B cell (primary cell): ENCODE data around the gene RASA1. TPM values are rescaled to one million over a fixed set of nuclear protein-coding genes. Genes with fewer than 3 reads are reported as not detected.

Experiments used
- ATAC-seq: fragments of 200-7000 bp; cut with Tn5 transposase; one replicate; pipeline ENCODE4 v1.10.0; 2021; ENCODE audit warnings: low read depth, mild to moderate bottlenecking, moderate number of reproducible peaks, moderate library complexity
- CTCF ChIA-PET: fragments of 350-600 bp; sonication (Branson Sonifier 250); formaldehyde crosslinking; loops from one replicate; lab custom pipeline; 2021; ENCODE audit warnings: antibody characterized with exemption, inconsistent platforms; lab: Charles Lee
- POLR2A ChIA-PET: fragments of 350-600 bp; sonication (Branson Sonifier 250); formaldehyde crosslinking; loops from one replicate; lab custom pipeline; 2021; ENCODE audit warnings: antibody characterized with exemption; lab: Charles Lee
- DNase-seq: peaks from one replicate; pipeline ENCODE4 v3.0.0; 2013
- H2AFZ ChIP-seq: 2 replicates; pipeline ENCODE4 v1.6.1; 2012; ENCODE audit warnings: mild to moderate bottlenecking, low read depth, low read length; ENCODE audit not compliant: insufficient read depth, poor library complexity, severe bottlenecking
- H3K27ac ChIP-seq, 2 donors: 1 replicate in 1 of 2; 2 replicates in 1 of 2; pipeline ENCODE4 v1.5.1; 2012 to 2013; ENCODE audit warnings: low read length in 2 of 2, mild to moderate bottlenecking in 2 of 2, moderate library complexity in 1 of 2
- H3K27me3 ChIP-seq, 4 experiments: fragments of 200-600 bp in 1 of 4; sonication (generic) in 1 of 4; replicated peaks in 1 of 4; 1 replicate in 2 of 4; 2 replicates in 2 of 4; pipeline versions ENCODE4 v1.6.1 to v1.7.0; 2013 to 2016; ENCODE audit warnings: low read length in 3 of 4, mild to moderate bottlenecking in 2 of 4, mixed read lengths in 1 of 4, moderate library complexity in 1 of 4; ENCODE audit not compliant: insufficient read depth in 4 of 4, control insufficient read depth in 3 of 4; ENCODE audit errors: control extremely low read depth in 1 of 4
- H3K36me3 ChIP-seq, 2 experiments: replicated peaks in 1 of 2; 1 replicate in 1 of 2; 2 replicates in 1 of 2; pipeline versions ENCODE4 v1.6.1 to v1.7.1; 2013; ENCODE audit warnings: low read length in 1 of 2; ENCODE audit not compliant: insufficient read depth in 2 of 2, control insufficient read depth in 1 of 2; ENCODE audit errors: control extremely low read depth in 1 of 2, extremely low read depth in 1 of 2
- H3K4me1 ChIP-seq, 2 donors: fragments of 200-600 bp in 1 of 2; sonication (generic) in 1 of 2; 1 replicate in 1 of 2; 2 replicates in 1 of 2; pipeline versions ENCODE4 v1.5.1 to v1.6.1; 2013 to 2017; ENCODE audit warnings: low read length in 2 of 2; ENCODE audit not compliant: control insufficient read depth in 2 of 2, insufficient read depth in 2 of 2
- H3K4me2 ChIP-seq: replicated peaks from 2 replicates; pipeline ENCODE3; 2012; ENCODE audit warnings: mild to moderate bottlenecking, low read depth, low read length; ENCODE audit not compliant: poor library complexity, severe bottlenecking
- H3K4me3 ChIP-seq, 5 experiments: fragments of 200-600 bp in 1 of 5; sonication (generic) in 1 of 5; 1 replicate in 3 of 5; 2 replicates in 2 of 5; pipeline versions ENCODE4 v1.5.1 to v1.7.0; 2011 to 2016; ENCODE audit warnings: low read length in 4 of 5, mild to moderate bottlenecking in 4 of 5, low read depth in 2 of 5, control low read depth in 1 of 5, moderate library complexity in 1 of 5; ENCODE audit not compliant: insufficient read depth in 1 of 5; ENCODE audit errors: control extremely low read depth in 1 of 5, extremely low read depth in 1 of 5
- H3K79me2 ChIP-seq: fragments of 200-600 bp; sonication (generic); one replicate; pipeline ENCODE4 v1.6.0; 2016; ENCODE audit warnings: low read length; ENCODE audit not compliant: control insufficient read depth, insufficient read depth
- H3K9ac ChIP-seq: fragments of 200-600 bp; sonication (generic); 2 replicates; pipeline ENCODE4 v1.6.1; 2017; ENCODE audit warnings: mild to moderate bottlenecking, low read length, moderate library complexity
- H3K9me3 ChIP-seq, 3 donors: one replicate each; pipeline versions ENCODE4 v1.6.1 to v1.7.1; 2013; ENCODE audit warnings: low read length in 2 of 3; ENCODE audit not compliant: control insufficient read depth in 2 of 3, insufficient read depth in 1 of 3; ENCODE audit errors: control extremely low read depth in 1 of 3
- H4K20me1 ChIP-seq: 2 replicates; pipeline ENCODE4 v1.6.0; 2012; ENCODE audit warnings: mild to moderate bottlenecking, low read length; ENCODE audit not compliant: insufficient read depth, control insufficient read depth, poor library complexity, severe bottlenecking
- H3K27ac Mint-ChIP-seq: one replicate; pipeline ENCODE4 v1.8.0; 2021; ENCODE audit warnings: mixed read lengths
- H3K27me3 Mint-ChIP-seq: one replicate; pipeline ENCODE4 v1.8.0; 2021; ENCODE audit warnings: mixed read lengths
- H3K4me1 Mint-ChIP-seq: one replicate; pipeline ENCODE4 v1.8.0; 2021; ENCODE audit warnings: mixed read lengths
- H3K4me3 Mint-ChIP-seq: one replicate; pipeline ENCODE4 v1.8.0; 2021; ENCODE audit warnings: mixed read lengths
- H3K9me3 Mint-ChIP-seq: one replicate; pipeline ENCODE4 v1.8.0; 2022; ENCODE audit warnings: mixed read lengths; ENCODE audit not compliant: insufficient read depth
- EZH2 ChIP-seq: IDR thresholded peaks from 2 replicates; pipeline ENCODE4 v1.6.1; 2012; ENCODE audit warnings: borderline replicate concordance, low read depth, mild to moderate bottlenecking, moderate library complexity, low read length; ENCODE audit not compliant: insufficient read depth, poor library complexity, severe bottlenecking
- WGBS: methylation state at CpG from one replicate; pipeline ENCODE4 v1.1.5; 2013; ENCODE audit warnings: missing lambda C conversion rate; ENCODE audit not compliant: insufficient coverage; 5-methylcytosine and 5-hydroxymethylcytosine counted together
- intact Hi-C: fragments of 100-400 bp; cut with micrococcal nuclease; formaldehyde crosslinking; loops from one replicate; pipeline ENCODE4 v1.10.0; 2022
- polyA plus RNA-seq: library from polyadenylated mRNA; depleted of rRNA; stranded (reverse); fragments of >200 nt; gene quantifications from 2 replicates; pipeline ENCODE4 v1.2.3, GENCODE V29; 2012
- total RNA-seq, 2 donors: library from RNA; stranded (reverse); fragments of 120-200 nt in 1 of 2; gene quantifications; 1 replicate in 1 of 2; 2 replicates in 1 of 2; pipeline versions ENCODE4 v1.2.3 to v1.2.4, GENCODE V29; 2013 to 2022
- TF ChIP-seq, protein P1 (sequence below): fragments of 200-600 bp; IDR thresholded peaks from one replicate; pipeline ENCODE4 v1.8.0; 2022; ENCODE audit warnings: antibody characterized with exemption, mild to moderate bottlenecking

The RASA1 gene
- total and polyA plus RNA-seq, 2 donors (not counting 1 experiment from before 2014, with no cell fraction given): 18.9 to 32.2 TPM

DNA sequence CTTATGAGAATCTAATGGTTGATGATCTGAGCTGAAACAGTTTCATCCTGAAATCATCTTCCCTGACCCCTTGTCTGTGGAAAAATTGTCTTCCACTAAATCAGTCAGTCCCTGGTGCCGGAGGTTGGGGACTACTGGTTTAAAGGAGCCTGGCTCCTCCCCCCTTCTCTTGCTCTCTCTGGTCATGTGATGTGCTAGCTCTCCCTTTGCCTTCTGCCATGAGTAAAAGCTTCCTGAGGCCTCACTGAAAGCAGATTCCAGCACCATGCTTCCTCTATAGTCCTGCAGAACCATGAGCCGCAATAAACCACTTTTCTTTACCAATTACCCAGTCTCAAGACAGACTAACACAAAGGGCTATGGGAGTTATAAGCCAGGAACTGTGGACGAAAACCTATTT lies 54.7 kb downstream of the RASA1 start:
- Histone ChIP-seq H3K9ac (no peak overlapping the region), H3K27ac (no peak overlapping the region), H3K4me1 (peaks cover 3 to 9% of the 10 kb centered on the region in 2 donors), H3K27me3 (no peaks in the 10 kb centered on the region), H4K20me1 (peaks cover 28% of the 10 kb centered on the region), H3K4me3 (no peak overlapping the region), H3K36me3 (peaks cover 5% of the 10 kb centered on the region in 2 experiments), H3K79me2 (peaks cover 85% of the 10 kb centered on the region), H2AFZ (no peak overlapping the region), H3K9me3 (peaks cover 0 to 8% (median 2%) of the 10 kb centered on the region in 3 donors), H3K4me2 (no peak overlapping the region)
- WGBS: 100% methylated on average over 1 of the region's 3 CpGs
- ATAC-seq: no peak
- POLR2A ChIA-PET: no interaction called here
- TF ChIP-seq, protein P1, sequence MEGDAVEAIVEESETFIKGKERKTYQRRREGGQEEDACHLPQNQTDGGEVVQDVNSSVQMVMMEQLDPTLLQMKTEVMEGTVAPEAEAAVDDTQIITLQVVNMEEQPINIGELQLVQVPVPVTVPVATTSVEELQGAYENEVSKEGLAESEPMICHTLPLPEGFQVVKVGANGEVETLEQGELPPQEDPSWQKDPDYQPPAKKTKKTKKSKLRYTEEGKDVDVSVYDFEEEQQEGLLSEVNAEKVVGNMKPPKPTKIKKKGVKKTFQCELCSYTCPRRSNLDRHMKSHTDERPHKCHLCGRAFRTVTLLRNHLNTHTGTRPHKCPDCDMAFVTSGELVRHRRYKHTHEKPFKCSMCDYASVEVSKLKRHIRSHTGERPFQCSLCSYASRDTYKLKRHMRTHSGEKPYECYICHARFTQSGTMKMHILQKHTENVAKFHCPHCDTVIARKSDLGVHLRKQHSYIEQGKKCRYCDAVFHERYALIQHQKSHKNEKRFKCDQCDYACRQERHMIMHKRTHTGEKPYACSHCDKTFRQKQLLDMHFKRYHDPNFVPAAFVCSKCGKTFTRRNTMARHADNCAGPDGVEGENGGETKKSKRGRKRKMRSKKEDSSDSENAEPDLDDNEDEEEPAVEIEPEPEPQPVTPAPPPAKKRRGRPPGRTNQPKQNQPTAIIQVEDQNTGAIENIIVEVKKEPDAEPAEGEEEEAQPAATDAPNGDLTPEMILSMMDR: no peak
- TF ChIP-seq EZH2: no peak
- peaks cover 46% of the 10 kb centered on the region for H3K4me1 Mint-ChIP-seq
- peaks cover 2% of the 10 kb centered on the region for H3K9me3 Mint-ChIP-seq
- no peaks in the 10 kb centered on the region for H3K27me3 Mint-ChIP-seq
- CTCF ChIA-PET: interaction anchor here (1.0 to 1.6 kb wide), 2 partner anchors 9 to 251 kb away, joined by 3 read pairs; no protein-coding TSS in a partner anchor
- no peak for DNase-seq
- no peak overlapping the region for H3K27ac Mint-ChIP-seq
- intact Hi-C loops: no loop called here
- no peak overlapping the region for H3K4me3 Mint-ChIP-seq

DNA sequence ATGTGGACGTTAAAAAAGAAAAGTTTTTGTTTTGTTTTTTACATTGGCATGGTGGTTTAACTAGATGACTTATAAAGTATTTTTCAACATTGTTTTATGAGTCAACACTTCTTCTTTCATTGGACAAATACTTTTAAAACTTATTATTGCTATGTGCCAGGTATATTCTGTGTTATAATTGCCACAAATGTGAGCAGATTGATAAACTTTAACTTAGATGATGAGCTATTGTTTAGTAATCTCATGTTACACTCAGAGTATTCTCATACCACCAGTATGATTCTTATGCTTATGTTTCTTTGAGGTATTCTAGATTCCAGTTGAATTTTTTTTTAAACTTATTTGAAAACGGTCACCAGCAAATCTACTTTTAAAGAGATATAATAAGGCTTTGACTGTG lies 60.3 kb downstream of the RASA1 start:
- ATAC-seq (no peak), DNase-seq (no peak)
- ChIA-PET CTCF (no interaction called here), POLR2A (no interaction called here)
- Histone ChIP-seq H2AFZ (no peak overlapping the region), H3K4me2 (no peak overlapping the region), H3K9me3 (no peaks in the 10 kb centered on the region), H3K27me3 (no peaks in the 10 kb centered on the region), H3K9ac (no peak overlapping the region), H3K4me1 (peaks cover 0 to 3% of the 10 kb centered on the region in 2 donors), H3K36me3 (peaks cover 3 to 6% of the 10 kb centered on the region in 2 experiments), H3K27ac (no peak overlapping the region), H4K20me1 (peaks cover 8% of the 10 kb centered on the region), H3K79me2 (peaks cover 34% of the 10 kb centered on the region), H3K4me3 (no peak overlapping the region)
- peaks cover 28% of the 10 kb centered on the region for H3K4me1 Mint-ChIP-seq
- TF ChIP-seq EZH2: no peak
- TF ChIP-seq, protein P1: no peak
- intact Hi-C loops: no loop called here
- WGBS: no CpG with 5 or more reads among the region's 2 CpGs
- no peaks in the 10 kb centered on the region for H3K9me3 Mint-ChIP-seq
- H3K4me3 Mint-ChIP-seq: no peak overlapping the region
- no peak overlapping the region for H3K27ac Mint-ChIP-seq
- no peaks in the 10 kb centered on the region for H3K27me3 Mint-ChIP-seq
